Endothelial cell of umbilical vein (primary cell): ENCODE measurements around the gene PIK3R4.

ENCODE experiments used
- EZH2 ChIP-seq: IDR thresholded peaks from 2 replicates; pipeline ENCODE4 v1.6.1; 2012; ENCODE audit warnings: borderline replicate concordance, low read depth, mild to moderate bottlenecking, moderate library complexity, low read length, inconsistent platforms; ENCODE audit not compliant: severe bottlenecking
- FOS ChIP-seq: IDR thresholded peaks from 2 replicates; pipeline ENCODE4 v1.6.1; 2011; ENCODE audit warnings: mild to moderate bottlenecking, low read length, moderate library complexity, borderline replicate concordance; ENCODE audit not compliant: insufficient read depth
- JUN ChIP-seq: IDR thresholded peaks from 2 replicates; pipeline ENCODE4 v1.6.1; 2011; ENCODE audit warnings: borderline replicate concordance, low read depth; ENCODE audit not compliant: insufficient read length, insufficient read depth
- MYC ChIP-seq: IDR thresholded peaks from one replicate; pipeline ENCODE4 v1.6.1; 2011; ENCODE audit warnings: mild to moderate bottlenecking, low read depth, low read length
- POLR2A ChIP-seq: IDR thresholded peaks from 2 replicates; pipeline ENCODE4 v1.6.1; 2012; ENCODE audit warnings: low read depth, mild to moderate bottlenecking, control low read depth, low read length
- POLR2AphosphoS5 ChIP-seq: IDR thresholded peaks from 2 replicates; pipeline ENCODE4 v1.6.1; 2012; ENCODE audit warnings: low read depth, mild to moderate bottlenecking, control low read depth, low read length, moderate library complexity; ENCODE audit not compliant: insufficient read depth
- TF ChIP-seq, protein P1 (sequence below), 2 donors: IDR thresholded peaks; 1 replicate in 1 of 2; 2 replicates in 1 of 2; pipeline ENCODE4 v1.5.1; 2011; ENCODE audit warnings: low read length in 2 of 2, mild to moderate bottlenecking in 2 of 2, moderate library complexity in 2 of 2, control low read depth in 1 of 2, inconsistent platforms in 1 of 2, low read depth in 1 of 2; ENCODE audit not compliant: insufficient read depth in 1 of 2; ENCODE audit errors: extremely low read depth in 1 of 2
- TF ChIP-seq, protein P2 (sequence below): IDR thresholded peaks from 2 replicates; pipeline ENCODE4 v1.6.1; 2011; ENCODE audit not compliant: insufficient read depth, insufficient read length

DNA sequence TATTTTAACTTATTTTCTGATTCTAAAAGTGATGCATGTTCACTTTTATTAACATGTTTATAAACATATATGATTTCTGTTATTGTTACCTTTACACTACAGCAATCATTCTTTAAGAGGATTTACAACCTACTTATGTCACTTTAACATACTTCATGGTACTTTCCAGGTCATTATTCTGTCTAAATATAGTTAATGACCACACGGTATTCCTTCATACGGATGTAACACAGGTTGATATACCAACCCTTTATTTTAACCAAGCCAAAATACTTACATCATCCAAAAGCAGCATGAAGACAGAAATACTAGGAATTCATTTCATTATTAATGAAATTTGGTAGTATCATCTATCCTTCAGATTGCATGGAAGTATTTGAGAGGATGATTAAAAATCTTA, 18.6 kb downstream of the PIK3R4 start:
- TF ChIP-seq, protein P1, sequence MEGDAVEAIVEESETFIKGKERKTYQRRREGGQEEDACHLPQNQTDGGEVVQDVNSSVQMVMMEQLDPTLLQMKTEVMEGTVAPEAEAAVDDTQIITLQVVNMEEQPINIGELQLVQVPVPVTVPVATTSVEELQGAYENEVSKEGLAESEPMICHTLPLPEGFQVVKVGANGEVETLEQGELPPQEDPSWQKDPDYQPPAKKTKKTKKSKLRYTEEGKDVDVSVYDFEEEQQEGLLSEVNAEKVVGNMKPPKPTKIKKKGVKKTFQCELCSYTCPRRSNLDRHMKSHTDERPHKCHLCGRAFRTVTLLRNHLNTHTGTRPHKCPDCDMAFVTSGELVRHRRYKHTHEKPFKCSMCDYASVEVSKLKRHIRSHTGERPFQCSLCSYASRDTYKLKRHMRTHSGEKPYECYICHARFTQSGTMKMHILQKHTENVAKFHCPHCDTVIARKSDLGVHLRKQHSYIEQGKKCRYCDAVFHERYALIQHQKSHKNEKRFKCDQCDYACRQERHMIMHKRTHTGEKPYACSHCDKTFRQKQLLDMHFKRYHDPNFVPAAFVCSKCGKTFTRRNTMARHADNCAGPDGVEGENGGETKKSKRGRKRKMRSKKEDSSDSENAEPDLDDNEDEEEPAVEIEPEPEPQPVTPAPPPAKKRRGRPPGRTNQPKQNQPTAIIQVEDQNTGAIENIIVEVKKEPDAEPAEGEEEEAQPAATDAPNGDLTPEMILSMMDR (IDR thresholded peaks at IDR 0.05; ENCODE audit: extremely low read depth in 1 of 2, insufficient read depth in 1 of 2, low read depth in 1 of 2, low read length in 2 of 2): no peak
- TF ChIP-seq POLR2A: no peak
- no peak for TF ChIP-seq EZH2
- TF ChIP-seq MYC: no peak
- no peak for TF ChIP-seq POLR2AphosphoS5
- TF ChIP-seq, protein P2, sequence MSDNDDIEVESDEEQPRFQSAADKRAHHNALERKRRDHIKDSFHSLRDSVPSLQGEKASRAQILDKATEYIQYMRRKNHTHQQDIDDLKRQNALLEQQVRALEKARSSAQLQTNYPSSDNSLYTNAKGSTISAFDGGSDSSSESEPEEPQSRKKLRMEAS: no peak
- TF ChIP-seq JUN: no peak
- TF ChIP-seq FOS: no peak
